ENCODE measurements around the gene TTC27.
"Not testable (repeated sequence)": the region's sequence is repeated elsewhere in the genome, so short reads cannot be mapped to it uniquely, and the experiment has no call there.

The TTC27 gene

DNA sequence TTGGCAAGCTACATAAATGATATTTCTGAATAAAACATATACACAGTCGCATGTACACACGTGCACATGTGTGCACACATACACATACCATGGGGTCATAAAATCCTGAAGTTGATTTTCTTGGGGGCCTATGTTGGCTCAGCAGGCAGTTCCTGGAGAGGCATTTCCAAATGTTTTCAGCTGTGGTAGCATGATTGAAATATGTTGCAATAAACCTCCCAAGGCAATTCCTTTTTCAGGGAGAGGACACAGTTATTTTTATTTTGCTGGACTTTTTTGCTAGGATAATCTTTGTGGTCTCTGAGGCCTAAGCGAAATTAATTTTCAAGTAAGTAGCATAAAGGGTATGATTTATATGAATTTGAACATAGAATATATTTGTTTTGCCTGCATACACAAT lies 192.2 kb downstream of the TTC27 start:
- DNase-seq, result no peak

DNA sequence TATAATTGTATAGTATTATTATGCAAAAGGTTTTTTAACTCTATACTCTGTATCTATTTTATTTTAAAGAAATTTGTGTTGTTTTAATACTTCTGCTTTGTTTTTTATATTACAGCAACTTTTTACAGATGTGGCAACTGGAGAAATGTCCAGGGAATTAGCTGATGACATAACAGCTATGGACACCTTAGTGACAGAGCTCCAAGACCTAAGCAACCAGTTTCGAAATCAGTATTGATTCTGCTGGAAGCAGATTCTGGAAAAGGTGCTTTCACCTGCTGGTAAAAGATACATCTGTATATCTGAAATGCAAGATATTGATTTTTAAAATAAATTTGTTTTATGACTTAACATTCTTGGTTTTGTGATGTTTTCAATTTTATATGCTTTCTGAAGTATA lies 192.9 kb downstream of the TTC27 start:
- no peak for DNase-seq

GRCh38 chr2:32824070-32824809 lies 196.4 kb downstream of the TTC27 start:
- DNase-seq, result no peak

DNA sequence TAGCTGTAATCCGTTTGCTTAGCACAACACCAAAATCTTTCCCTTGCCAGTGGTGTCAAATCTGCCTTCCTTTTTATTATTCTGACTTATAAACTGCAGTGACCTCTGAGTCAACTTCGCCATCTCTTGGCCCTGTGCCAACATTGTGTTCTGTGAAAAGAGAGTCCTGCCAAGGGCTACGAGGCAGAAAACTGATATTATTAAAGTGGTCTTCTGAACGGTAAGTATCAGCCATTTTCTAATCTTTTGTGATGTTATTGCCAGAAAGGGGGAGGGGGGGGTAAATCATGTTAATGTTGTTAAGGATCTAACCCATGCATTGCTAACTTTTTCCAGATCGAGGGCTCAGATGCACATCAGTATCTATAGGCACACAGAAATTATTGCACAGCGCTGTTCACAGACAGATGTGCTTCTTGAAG lies 197.5 kb downstream of the TTC27 start:
- no peak for DNase-seq

DNA sequence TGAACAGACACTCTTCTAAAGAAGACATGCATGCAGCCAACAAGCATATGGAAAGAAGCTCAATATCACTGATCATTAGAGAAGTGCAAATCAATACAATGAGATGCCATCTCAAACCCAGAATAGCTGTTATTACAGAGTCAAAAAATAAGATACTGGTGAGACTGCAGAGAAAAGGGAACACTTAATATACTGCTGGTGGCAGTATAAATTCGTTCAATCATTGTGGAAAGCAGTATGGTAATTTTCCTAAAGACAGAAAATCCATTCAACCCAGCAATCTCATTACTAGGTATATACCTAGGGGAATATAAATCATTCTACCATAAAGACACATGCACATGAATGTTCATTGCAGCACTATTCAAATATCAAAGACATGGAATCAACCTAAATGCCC lies 202.3 kb downstream of the TTC27 start:
- DNase-seq, result no peak

GRCh38 chr2:32832821-32833220 lies 205.0 kb downstream of the TTC27 start:
- no peak for DNase-seq

- no peak for DNase-seq
These were observed 205.9 kb downstream of the TTC27 start for GRCh38 chr2:32833709-32834108.

GRCh38 chr2:32835148-32835547 lies 207.3 kb downstream of the TTC27 start:
- DNase-seq, result no peak

DNA sequence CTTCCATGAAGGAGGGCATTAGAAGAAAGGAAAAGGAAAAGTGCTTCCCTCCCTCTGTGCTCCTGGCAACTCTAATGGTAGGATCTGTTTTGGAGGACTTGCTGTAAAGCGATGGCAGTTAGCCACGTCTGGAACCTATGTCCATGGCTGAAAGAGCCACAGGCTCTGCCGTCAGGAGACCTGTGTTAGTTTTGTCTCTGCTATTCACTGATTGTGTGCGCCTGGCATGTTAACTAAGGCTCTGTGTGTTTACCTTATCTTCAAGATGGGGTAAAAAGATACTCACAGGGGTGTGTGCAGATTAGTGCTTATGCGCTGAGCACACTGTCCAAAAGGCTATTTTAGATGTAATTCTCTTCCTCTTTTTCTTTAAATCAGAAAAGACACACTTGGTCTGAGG lies 209.1 kb downstream of the TTC27 start:
- DNase-seq, result no peak

GRCh38 chr2:32838418-32838817 lies 210.6 kb downstream of the TTC27 start:
- no peak for DNase-seq

GRCh38 chr2:32838949-32839348 lies 211.1 kb downstream of the TTC27 start:
- DNase-seq, result no peak

DNA sequence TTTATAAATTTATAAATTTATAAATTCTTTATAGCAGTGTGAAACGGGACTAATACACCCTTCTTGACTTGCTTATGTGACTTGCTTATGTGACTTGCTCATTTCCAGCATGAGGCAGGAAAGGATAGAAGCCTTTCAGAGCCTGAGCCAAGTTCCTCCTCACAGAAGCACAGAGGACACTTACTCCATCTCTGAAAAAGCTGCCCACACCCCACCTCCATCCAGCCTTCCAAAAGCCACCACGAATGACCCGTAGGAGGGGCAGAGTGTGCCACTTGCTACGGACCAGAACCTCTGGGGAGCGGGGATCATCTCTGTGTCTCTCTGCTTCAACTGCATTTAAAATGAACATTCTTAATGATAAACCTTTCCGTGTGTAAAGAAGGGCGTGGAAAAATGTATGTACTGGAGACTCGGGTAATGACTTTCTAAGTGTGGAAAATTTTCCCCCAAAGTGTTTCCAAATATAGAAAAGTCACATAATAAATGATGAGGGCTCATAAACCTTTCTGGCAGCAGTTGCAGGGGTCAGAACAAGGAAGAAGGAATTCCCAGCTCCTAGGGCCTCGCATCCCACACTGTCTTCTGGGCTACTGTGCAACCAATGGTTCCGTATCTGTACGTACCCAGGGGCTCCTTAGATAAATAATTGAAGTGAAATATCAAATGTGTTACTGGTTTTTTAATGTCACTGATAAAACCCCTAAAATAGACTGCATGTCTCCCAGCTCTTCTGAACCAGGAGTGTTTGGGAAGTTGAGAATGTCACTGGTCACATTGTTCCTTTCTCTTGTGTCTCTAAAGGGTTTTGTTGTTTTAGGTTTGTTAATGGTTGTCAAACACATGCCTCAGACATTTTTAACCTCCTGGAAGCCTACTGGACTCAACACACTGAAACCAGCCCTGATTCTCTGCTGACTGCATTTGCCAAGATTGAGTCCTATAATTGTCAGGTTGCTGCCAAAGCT lies 214.4 kb downstream of the TTC27 start:
- DNase-seq, result no peak

DNA sequence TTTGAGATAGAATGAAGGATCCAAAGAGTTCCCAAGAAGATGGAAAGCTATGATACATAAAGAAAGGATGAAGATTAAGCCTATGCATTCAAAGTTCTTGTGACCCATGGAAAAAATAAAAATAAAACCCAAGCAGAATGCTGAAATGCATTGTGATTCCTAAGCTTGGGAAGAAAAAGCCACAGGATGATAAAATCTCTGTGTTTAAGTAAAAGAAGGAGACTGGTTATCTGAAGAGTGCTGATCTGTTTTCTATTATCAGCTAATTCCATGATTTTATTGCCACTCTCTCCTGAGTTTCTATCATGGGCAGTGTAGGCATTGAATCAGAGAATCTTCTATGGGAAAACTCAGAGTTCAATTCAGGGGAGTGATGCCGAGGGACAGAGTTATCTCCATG lies 215.8 kb downstream of the TTC27 start:
- DNase-seq, result no peak

GRCh38 chr2:32844253-32844652 lies 216.4 kb downstream of the TTC27 start:
- no peak for DNase-seq

- DNase-seq, result not testable (repeated sequence)
These were observed 218.4 kb downstream of the TTC27 start for GRCh38 chr2:32846274-32846673.

DNA sequence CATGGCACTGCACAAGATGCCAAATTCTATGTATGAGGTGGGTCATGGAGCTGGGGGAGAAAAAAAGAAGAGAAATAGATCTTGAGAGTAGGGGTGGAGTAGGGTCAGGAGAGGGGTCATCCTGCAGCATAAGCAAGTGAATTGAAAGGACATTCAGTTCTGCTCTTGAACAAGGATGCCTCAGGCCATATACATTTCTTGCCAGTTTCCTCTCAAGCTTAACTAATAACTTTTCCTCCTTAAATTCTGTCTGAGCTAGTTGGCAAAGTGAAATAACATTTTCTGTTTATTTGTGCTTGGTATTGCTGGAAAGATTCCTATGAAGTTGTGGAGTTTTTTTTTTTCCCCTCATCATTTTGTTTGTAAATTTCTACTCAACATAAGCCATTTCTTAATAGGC lies 219.9 kb downstream of the TTC27 start:
- DNase-seq, result no peak

- DNase-seq, result no peak
These were observed 221.8 kb downstream of the TTC27 start for GRCh38 chr2:32849456-32850194.

GRCh38 chr2:32851777-32852439 lies 224.1 kb downstream of the TTC27 start:
- no peak for DNase-seq

- no peak for DNase-seq
These were observed 225.0 kb downstream of the TTC27 start for GRCh38 chr2:32852856-32853255.

GRCh38 chr2:32856891-32857290 lies 229.0 kb downstream of the TTC27 start:
- DNase-seq, result no peak

- DNase-seq, result no peak
These were observed 230.9 kb downstream of the TTC27 start for GRCh38 chr2:32858713-32859112.

DNA sequence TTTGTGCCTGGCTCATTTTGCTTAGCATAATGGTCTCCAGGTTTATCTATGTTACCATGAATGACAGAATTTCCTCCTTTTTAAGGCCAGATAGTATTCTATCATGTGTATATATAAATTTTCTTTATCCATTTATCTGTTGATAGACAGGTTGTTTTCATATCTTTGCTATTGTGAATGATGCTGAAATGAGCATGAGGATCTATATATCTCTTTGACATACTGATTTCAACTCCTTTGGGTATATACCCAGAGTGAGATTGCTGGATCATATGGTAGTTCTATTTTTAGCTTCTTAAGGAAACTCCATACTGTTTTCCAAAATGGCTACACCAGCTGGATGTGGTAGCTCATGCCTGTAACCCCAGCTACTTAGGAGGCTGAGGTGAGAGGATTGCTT lies 232.5 kb downstream of the TTC27 start:
- DNase-seq, result no peak
